Psoas muscle (tissue), 8 donors: ENCODE results near the gene DNAH6. TPM values are rescaled to one million over a fixed set of nuclear protein-coding genes. Genes with fewer than 3 reads are reported as not detected.

Experiments used
- ATAC-seq, 4 donors: fragments of 200-7000 bp; cut with Tn5 transposase; one replicate each; pipeline ENCODE4 v1.9.1; 2020; ENCODE audit warnings: moderate library complexity in 3 of 4, mild to moderate bottlenecking in 2 of 4
- DNase-seq, 2 donors: peaks; one replicate each; pipeline ENCODE4 v3.0.0-alpha.2; 2020
- H3K27ac ChIP-seq: fragments of 200-600 bp; one replicate; pipeline ENCODE4 v1.8.0; 2022
- H3K27me3 ChIP-seq, 3 donors: fragments of 200-600 bp in 1 of 3; one replicate each; pipeline versions ENCODE4 v1.6.1 to v1.8.0; 2013 to 2022; ENCODE audit warnings: low read length in 2 of 3, mild to moderate bottlenecking in 2 of 3, moderate library complexity in 1 of 3; ENCODE audit not compliant: insufficient read depth in 3 of 3
- H3K36me3 ChIP-seq, 2 donors: fragments of 200-600 bp in 1 of 2; one replicate each; pipeline versions ENCODE4 v1.6.1 to v1.8.0; 2013 to 2022; ENCODE audit warnings: low read depth in 1 of 2, mild to moderate bottlenecking in 1 of 2, moderate library complexity in 1 of 2; ENCODE audit not compliant: insufficient read depth in 1 of 2
- H3K4me1 ChIP-seq: fragments of 200-600 bp; one replicate; pipeline ENCODE4 v1.8.0; 2022
- H3K4me3 ChIP-seq: fragments of 200-600 bp; one replicate; pipeline ENCODE4 v1.8.0; 2022; ENCODE audit warnings: mild to moderate bottlenecking
- H3K9me3 ChIP-seq: fragments of 200-600 bp; one replicate; pipeline ENCODE4 v1.8.0; 2022
- CTCF ChIP-seq: fragments of 200-600 bp; IDR thresholded peaks from one replicate; pipeline ENCODE4 v1.8.0; 2022; ENCODE audit warnings: antibody characterized with exemption
- WGBS, 3 donors: extraction: QIAGEN DNeasy Blood & Tissue Kit; methylation state at CpG; one replicate each; pipeline versions ENCODE4 v1.1.6 to v1.1.7; 2013; 5-methylcytosine and 5-hydroxymethylcytosine counted together
- intact Hi-C, 2 donors: fragments of 100-400 bp; cut with DNase I; formaldehyde crosslinking; loops; one replicate each; pipeline versions ENCODE4 v1.11.0 to v1.14.2; 2022
- polyA plus RNA-seq, 3 donors: library from polyadenylated mRNA; stranded (reverse); fragments of 200-250 nt; gene quantifications; one replicate each; pipeline ENCODE4 v1.2.3, GENCODE V29; 2013
- total RNA-seq, 4 donors: library from RNA; stranded (reverse); fragmentation: NEBNext Ultra II Directional in 2 of 4; extraction: Animal tissue kit (Norgen Biotek cat#: 25700) in 2 of 4; gene quantifications; one replicate each; pipeline versions ENCODE4 v1.2.1 to v1.2.4, GENCODE V29; 2021 to 2023
- donor health status: healthy with polysubstance abuse.
- donor health status: DM: no; HTN: no; CAD: no; lungs with moderate emphysema.
- donor health status: Bipolar disorder and iron deficiency.
- donor health status: healthy.
- donor health status: DM: yes; HTN: yes; CAD: no.
- donor health status: DM: no; HTN: no; CAD: no.
- donor health status: DM: no; HTN: no; CAD: no.
- donor health status: DM: yes; HTN: yes; CAD: no.

DNAH6 gene
- total and polyA plus RNA-seq, 7 donors: 0.01 to 0.09 (median 0.07) TPM; not detected in 3

- no peaks in the 10 kb centered on the region for H3K4me1 ChIP-seq
- no peak overlapping the region for H3K4me3 ChIP-seq
- TF ChIP-seq CTCF: no peak
- WGBS, 3 donors: 62 to 65% (median 64%) methylated on average over 5 of the region's 5 CpGs
- DNase-seq (no peak), ATAC-seq (no peak)
- intact Hi-C loops: no loop called here
- H3K27me3 ChIP-seq: no peaks in the 10 kb centered on the region
- H3K36me3 ChIP-seq: no peaks in the 10 kb centered on the region
- no peaks in the 10 kb centered on the region for H3K9me3 ChIP-seq
- no peak overlapping the region for H3K27ac ChIP-seq
These were observed 329.9 kb downstream of the DNAH6 start for GRCh38 chr2:84846041-84846663.

- Histone ChIP-seq H3K27ac (no peak overlapping the region), H3K36me3 (no peaks in the 10 kb centered on the region), H3K4me3 (no peak overlapping the region), H3K27me3 (no peaks in the 10 kb centered on the region), H3K4me1 (no peaks in the 10 kb centered on the region), H3K9me3 (no peaks in the 10 kb centered on the region)
- intact Hi-C loops: no loop called here
- ATAC-seq (no peak), DNase-seq (no peak)
- 70 to 81% (median 80%) methylated on average over 2 of the region's 2 CpGs for WGBS, 3 donors
- TF ChIP-seq CTCF: no peak
These were observed 330.4 kb downstream of the DNAH6 start for GRCh38 chr2:84846741-84847142.

GRCh38 chr2:84847326-84848050 is 331.2 kb downstream of the DNAH6 start:
- Histone ChIP-seq H3K4me1 (no peaks in the 10 kb centered on the region), H3K36me3 (no peaks in the 10 kb centered on the region), H3K27ac (no peak overlapping the region), H3K9me3 (no peaks in the 10 kb centered on the region), H3K4me3 (no peak overlapping the region), H3K27me3 (no peaks in the 10 kb centered on the region)
- intact Hi-C loops: no loop called here
- no peak for DNase-seq
- no peak for TF ChIP-seq CTCF
- ATAC-seq: no peak
- WGBS, 3 donors: 66 to 77% (median 69%) methylated on average over 5 of the region's 5 CpGs

GRCh38 chr2:84849271-84849952 is 333.1 kb downstream of the DNAH6 start:
- Histone ChIP-seq H3K36me3 (no peaks in the 10 kb centered on the region), H3K4me1 (no peaks in the 10 kb centered on the region), H3K4me3 (no peak overlapping the region), H3K27ac (no peak overlapping the region), H3K27me3 (peaks cover 0 to 1% (median 0%) of the 10 kb centered on the region in 3 donors), H3K9me3 (no peaks in the 10 kb centered on the region)
- TF ChIP-seq CTCF: no peak
- WGBS, 3 donors: 63 to 77% (median 75%) methylated on average over 8 of the region's 8 CpGs
- DNase-seq: no peak
- no peak for ATAC-seq
- intact Hi-C loops: no loop called here
